GM21360 (cell line): Measurements from ENCODE around the gene MTG1.

Experiments
- ATAC-seq: cut with Tn5 transposase; IDR thresholded peaks from one replicate; pipeline ENCODE4 v1.9.1; 2021; ENCODE audit warnings: mild to moderate bottlenecking, moderate library complexity; ENCODE audit not compliant: unreplicated experiment

Gene MTG1

DNA sequence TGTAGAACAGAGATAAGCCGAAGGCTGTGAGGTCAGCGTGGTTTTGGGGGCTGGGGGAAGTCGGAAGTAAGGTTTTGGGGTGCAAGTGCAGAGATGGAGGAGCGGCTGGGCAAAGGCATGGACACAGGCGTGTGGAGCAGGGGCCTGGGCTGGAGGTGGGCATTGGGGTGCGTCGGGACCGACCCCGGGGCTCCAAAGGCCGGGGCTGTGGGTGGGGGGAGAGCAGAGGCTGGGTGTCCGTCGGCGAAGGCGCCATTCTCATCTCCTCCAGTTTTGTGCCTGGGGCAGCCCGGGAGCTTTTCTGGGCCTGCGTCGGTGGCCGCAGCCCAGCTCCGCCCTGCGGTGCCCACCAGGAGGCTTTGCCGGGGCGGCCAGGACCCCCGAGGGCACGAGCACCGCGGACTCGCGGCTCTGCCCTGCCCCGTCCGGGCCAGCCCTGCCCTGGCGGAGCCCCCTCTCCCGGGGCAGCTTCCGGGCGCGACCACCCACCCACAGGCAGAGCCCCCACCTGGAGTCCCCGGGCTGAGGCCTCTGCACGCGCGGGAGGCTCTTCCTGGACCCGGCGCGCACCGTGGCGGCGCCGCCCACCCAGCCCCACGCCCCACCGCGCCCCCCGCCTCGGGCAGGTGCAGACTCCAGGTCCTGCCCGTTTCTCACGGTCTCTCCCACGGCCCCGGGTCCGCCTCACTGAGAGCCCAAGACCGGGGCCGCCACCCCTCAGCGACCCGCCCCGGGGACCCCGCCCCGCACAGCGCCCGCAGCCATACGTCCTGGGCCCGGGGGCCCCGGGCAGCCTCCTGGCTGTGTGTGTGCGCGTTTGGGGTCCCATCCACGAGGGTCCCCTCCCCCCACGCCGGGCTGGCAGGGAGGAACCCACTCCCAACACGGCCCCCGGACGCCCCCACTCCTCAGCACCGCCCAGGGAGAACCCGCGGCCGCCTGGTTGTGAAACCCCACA lies 52.1 kb downstream of the MTG1 start:
- no peak for ATAC-seq

- no peak for ATAC-seq
These were observed 53.0 kb downstream of the MTG1 start for GRCh38 chr10:133446979-133447378.

DNA sequence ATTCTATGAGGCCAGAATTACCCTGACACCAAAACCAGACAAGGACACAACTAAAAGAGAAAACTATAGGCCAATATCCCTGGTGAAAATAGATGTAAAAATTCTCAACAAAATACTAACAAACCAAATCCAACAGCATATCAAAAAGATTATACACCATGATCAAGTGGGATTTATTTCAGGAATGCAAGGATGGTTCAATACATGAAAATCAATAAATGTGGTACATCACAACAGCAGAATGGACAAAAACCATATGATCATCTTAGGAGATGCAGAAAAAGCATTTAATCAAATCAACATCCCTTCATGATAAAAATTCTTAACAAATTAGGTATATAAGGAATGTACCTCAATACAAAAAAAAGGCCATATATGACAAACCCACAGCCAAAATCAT lies 54.2 kb downstream of the MTG1 start:
- no peak for ATAC-seq

DNA sequence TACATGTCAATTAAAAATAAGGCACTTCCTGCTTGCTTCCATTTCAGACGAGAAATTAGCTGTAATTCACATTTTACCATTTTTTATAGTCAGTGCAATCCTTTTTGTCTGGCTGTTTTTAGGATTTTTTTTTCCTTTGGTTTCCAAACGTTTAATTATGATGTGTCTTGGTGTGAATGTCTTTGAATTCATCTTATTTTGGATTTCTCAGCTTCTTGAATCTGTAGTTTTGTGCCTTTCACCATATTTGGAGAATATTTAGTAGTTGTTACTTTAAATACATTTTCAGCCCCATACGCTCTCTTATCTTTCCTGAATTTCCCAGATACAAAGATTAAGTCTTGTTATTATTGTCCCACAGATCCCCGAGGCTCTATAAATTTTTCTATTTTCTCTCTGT lies 57.4 kb downstream of the MTG1 start:
- no peak for ATAC-seq

- ATAC-seq = no peak
These were observed 58.5 kb downstream of the MTG1 start for GRCh38 chr10:133452453-133452852.

DNA sequence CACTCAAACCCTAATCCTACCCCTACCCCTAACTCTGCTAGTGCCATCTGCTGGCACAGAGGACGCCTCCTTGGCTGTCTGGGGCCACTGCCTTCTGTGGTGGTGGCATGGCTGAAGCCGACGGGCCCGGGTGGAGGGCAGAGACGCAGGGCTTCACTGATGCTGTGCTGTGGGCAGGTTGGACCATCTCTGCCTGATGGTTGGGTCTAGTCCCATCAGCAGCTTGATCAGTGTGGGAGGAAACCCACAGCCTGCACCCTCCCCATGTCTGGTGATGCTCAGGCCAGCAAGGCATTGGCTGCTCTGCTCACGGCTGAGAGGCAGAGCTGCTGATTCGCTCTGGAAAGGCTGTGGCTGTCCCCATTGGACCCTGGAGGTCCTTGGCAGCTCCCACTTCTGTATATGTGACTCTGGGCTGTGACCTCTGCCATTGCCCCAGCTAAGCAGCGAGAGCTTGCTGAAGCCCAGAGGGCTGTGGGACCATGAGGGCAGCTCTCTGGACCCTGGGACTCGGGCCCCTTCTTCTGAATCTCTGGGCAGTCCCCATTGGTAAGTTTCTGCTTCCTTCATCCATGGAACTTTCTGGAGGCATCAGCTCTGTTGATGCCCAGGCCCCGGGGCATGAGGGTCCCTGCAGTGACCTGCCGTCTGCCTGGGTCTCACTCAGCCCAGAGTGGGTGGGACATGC lies 59.7 kb downstream of the MTG1 start, which contains the start of gene SCART1:
SCART1 (plus strand) TSS at position 430 of the 688 bp plus-strand sequence; CDS start at position 483, 53 bp downstream.
- ATAC-seq = no peak

DNA sequence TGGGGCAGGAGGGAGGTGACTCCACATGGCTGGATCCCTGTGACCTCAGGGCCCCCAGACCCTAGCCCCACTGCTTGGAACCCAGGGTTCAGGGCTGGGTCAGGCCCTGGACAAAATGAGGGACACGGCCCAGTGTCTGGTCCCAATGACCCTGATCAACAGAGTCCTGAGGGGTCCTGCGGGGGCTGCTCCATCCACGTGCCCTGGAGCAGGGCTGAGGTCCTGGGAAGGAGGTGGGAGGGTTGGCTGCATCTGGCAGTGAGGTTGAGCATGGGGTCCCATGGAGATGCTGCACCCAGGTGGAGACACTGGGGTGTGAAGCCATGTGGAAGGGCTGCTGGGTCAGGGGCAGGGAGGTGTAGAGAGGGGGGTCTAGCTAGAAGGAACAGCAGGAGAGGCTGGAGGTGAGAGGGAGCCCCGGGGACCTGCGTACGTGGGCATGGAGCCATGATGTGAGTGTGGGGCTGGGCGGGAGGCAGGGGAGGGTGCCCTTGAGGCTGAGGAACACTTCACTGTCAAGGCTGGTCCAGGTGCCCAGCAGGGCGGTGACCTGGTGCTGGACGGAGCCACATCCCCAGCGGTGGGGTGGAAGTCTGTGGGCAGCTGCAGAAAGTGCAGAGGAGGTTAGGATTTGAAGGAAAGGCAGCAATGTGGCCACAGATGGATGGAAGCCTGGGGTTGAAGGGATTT lies 60.4 kb downstream of the MTG1 start:
- ATAC-seq = no peak

GRCh38 chr10:133455196-133455595 lies 61.2 kb downstream of the MTG1 start:
- ATAC-seq = no peak

- no peak for ATAC-seq
These were observed 61.7 kb downstream of the MTG1 start for GRCh38 chr10:133455611-133456031.

- ATAC-seq = no peak
These were observed 62.3 kb downstream of the MTG1 start for GRCh38 chr10:133456041-133456951.

DNA sequence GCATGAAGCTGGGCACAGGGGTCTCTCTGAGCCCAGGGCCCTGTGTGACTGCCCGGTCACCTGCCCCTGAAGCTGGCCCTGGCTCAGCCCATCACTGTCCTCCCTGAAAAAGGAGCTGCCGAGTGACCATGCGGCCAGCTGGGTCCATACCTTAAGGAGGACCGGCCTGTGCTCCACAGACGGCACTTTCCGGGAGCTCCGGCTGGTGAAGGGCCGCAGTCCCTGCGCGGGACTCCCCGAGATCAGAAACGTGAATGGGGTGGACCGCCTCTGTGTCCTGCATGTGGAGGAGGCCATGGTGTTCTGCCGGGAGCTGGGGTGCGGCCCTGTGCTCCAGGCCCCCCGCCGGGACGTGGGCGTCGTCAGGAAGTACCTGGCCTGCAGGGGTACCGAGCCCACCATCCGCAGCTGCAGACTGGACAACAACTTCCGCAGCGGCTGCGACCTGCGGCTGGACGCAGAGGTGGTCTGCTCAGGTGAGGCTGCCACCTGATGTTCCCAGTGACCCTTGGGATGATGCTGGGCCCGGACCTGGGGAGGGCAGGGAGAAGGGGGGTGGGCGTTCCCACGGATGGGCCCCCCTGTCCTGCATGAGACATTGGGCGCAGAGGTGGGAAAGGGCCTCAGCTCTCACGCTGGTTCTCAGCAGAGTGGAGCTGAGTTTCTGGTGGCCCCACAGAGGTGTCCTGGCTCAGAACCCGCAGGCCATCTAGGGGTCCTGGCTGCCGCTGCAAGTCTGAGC lies 63.3 kb downstream of the MTG1 start:
- ATAC-seq = no peak

- no peak for ATAC-seq
These were observed 64.2 kb downstream of the MTG1 start for GRCh38 chr10:133458021-133458709.

GRCh38 chr10:133458710-133459453 lies 64.9 kb downstream of the MTG1 start:
- no peak for ATAC-seq

GRCh38 chr10:133459454-133460207 lies 65.7 kb downstream of the MTG1 start:
- ATAC-seq = no peak

DNA sequence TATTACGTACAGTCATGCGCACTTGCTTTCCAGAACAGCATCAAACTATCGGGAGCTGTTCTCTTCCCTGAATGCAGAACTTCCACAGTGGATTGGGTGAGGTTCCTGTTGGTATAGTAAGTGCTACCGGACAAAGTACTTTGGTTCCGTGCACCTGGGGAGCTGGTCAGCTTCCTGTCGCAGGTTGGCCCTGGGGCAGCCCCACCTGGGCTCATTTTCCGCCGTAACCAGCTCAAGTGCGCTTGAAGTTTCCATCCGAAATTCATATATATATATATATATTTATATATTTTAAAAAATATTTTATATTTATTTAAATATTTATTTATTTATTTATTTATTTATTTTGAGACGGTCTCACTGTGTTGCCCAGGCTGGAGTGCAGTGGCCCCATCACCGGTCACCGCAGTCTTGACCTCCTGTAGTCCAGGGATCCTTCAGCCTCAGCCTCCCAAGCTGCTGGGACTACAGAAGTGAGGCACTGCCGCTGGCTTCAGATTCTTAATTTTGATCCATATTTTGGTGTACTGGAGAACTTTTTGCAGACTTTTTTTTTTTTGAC lies 66.3 kb downstream of the MTG1 start:
- ATAC-seq = no peak

- no peak for ATAC-seq
These were observed 67.1 kb downstream of the MTG1 start for GRCh38 chr10:133461027-133461426.

GRCh38 chr10:133461841-133462240 lies 67.9 kb downstream of the MTG1 start:
- no peak for ATAC-seq
